22Rv1 (cell line): Measurements from ENCODE around the gene PCDHGA3.

ENCODE experiments used
- ZFX ChIP-seq: fragments of 450-650 bp; IDR thresholded peaks from 2 replicates; pipeline ENCODE4 v1.6.1; 2017; ENCODE audit warnings: antibody characterized with exemption, borderline replicate concordance
- TF ChIP-seq, protein P1 (sequence below): fragments of 450-650 bp; IDR thresholded peaks from 2 replicates; pipeline ENCODE4 v1.5.1; 2017; ENCODE audit warnings: mild to moderate bottlenecking

DNA sequence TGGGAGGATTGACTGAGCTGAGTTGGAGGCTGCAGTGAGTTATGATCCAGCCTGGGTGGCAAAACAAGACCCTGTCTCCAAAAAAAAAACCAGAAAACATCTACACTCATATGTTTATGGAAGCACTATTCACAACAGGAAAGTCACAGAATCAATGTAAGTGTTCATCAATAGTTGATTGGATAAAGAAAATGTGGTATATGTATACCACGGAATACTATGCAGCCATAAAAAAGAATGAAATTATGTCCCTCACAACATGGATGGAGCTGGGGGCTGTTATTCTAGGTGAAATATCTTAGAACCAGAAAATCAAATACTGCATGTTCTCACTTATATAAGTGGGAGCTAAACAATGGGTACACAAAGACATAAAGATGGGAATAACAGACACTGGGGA, 37.0 kb upstream of the PCDHGA3 start:
- TF ChIP-seq, protein P1, sequence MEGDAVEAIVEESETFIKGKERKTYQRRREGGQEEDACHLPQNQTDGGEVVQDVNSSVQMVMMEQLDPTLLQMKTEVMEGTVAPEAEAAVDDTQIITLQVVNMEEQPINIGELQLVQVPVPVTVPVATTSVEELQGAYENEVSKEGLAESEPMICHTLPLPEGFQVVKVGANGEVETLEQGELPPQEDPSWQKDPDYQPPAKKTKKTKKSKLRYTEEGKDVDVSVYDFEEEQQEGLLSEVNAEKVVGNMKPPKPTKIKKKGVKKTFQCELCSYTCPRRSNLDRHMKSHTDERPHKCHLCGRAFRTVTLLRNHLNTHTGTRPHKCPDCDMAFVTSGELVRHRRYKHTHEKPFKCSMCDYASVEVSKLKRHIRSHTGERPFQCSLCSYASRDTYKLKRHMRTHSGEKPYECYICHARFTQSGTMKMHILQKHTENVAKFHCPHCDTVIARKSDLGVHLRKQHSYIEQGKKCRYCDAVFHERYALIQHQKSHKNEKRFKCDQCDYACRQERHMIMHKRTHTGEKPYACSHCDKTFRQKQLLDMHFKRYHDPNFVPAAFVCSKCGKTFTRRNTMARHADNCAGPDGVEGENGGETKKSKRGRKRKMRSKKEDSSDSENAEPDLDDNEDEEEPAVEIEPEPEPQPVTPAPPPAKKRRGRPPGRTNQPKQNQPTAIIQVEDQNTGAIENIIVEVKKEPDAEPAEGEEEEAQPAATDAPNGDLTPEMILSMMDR = no peak
- TF ChIP-seq ZFX = no peak
